ENCODE data around the gene RASSF4.

RASSF4 gene

DNA sequence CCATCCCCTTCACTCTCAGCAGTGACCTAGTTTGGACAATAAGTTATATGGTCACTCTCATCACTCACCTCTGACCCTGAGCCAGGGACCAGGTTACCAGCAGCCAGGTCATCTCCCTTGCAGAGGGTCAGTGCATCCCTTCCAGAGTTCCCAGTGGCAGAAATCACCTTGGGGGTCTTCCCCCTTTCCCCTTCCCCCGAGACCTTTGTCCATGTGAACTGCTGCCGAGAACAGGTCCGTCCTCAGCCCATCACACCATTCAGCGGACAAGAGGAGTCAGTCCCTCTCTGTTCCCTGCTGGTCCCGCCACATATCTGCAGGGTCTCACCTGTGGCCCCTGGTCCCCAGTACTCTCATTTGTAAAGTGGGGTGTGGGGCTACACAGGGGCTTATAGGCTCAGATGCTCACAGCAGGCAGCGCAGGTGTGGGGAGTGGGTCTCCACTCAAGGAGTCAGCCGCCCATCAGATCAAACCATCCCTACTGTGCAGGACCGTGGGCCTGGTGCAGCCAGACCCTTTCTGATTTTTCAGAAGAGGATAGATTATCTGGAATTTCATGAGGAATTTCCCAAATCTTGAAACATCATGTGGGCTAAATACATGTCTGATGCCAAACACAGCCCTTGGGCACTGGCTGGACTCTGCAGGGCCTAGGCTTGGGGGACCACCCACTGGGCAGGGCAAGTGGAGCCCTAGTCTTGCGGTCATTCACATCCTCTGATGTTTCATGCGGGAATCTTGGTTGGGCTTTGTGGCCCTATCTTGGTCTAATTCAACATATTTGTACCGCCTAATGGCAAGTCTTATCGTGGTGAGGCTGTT lies 12.5 kb downstream of the RASSF4 start:
- POLR2A ChIA-PET = no interaction called here
- CTCF ChIA-PET = interaction anchor here (1.2 to 2.6 kb wide), 4 partner anchors 8 to 107 kb away, joined by 3 to 24 read pairs (median 12); no protein-coding TSS in a partner anchor
- 98% methylated on average over 10 of the region's 12 CpGs for WGBS (ENCODE audit: insufficient coverage)
- Histone ChIP-seq H3K27ac (ENCODE audit: insufficient read depth in 1 of 2, low read depth in 1 of 2, low read length in 2 of 2, poor library complexity in 1 of 2, severe bottlenecking in 2 of 2) (no peak overlapping the region), H3K9me3 (ENCODE audit: control extremely low read depth in 1 of 5, control insufficient read depth in 4 of 5, insufficient read depth in 2 of 5, low read depth in 1 of 5, low read length in 4 of 5) (no peaks in the 10 kb centered on the region), H3K4me3 (ENCODE audit: control insufficient read depth in 1 of 7, extremely low read depth in 1 of 7, insufficient read depth in 4 of 7, low read depth in 2 of 7, low read length in 6 of 7) (no peak overlapping the region), H3K27me3 (replicated peaks in 2 of 5; ENCODE audit: control insufficient read depth in 4 of 5, insufficient read depth in 5 of 5, low read length in 4 of 5) (no peaks in the 10 kb centered on the region), H3K36me3 (ENCODE audit: control insufficient read depth in 4 of 4, insufficient read depth in 4 of 4, low read length in 3 of 4) (peaks cover 0 to 12% (median 0%) of the 10 kb centered on the region in 4 experiments), H3K4me1 (ENCODE audit: control extremely low read depth in 1 of 4, control insufficient read depth in 4 of 4, insufficient read depth in 4 of 4, low read length in 3 of 4) (peaks cover 25 to 63% (median 61%) of the 10 kb centered on the region in 4 experiments)
- no peak for DNase-seq

DNA sequence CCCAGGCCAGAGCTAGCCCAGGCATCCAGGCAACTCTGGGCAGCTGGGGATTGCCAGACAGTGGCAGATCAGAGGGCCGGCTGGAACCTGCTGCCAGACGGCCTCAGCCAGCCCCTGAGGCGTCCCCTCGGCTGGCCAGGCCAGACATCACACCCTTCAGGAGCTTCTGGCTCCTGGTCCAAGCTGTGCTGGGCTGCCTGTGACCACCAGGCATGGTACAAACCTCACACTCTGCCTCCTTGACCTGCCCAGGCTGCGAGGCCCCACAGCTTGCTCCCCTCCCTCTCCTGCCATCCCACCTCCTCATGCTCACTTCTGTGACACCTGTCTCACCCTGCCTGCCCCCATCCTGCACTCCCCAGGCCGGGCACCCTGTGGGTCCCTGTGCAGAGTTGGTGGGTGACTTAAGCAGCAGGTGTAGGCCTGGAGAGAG lies 13.3 kb downstream of the RASSF4 start:
- Histone ChIP-seq H3K36me3 (ENCODE audit: control insufficient read depth in 4 of 4, insufficient read depth in 4 of 4, low read length in 3 of 4) (peaks cover 0 to 19% (median 0%) of the 10 kb centered on the region in 4 experiments), H3K27me3 (replicated peaks in 2 of 5; ENCODE audit: control insufficient read depth in 4 of 5, insufficient read depth in 5 of 5, low read length in 4 of 5) (no peaks in the 10 kb centered on the region), H3K4me1 (ENCODE audit: control extremely low read depth in 1 of 4, control insufficient read depth in 4 of 4, insufficient read depth in 4 of 4, low read length in 3 of 4) (peaks cover 19 to 63% (median 61%) of the 10 kb centered on the region in 4 experiments), H3K27ac (ENCODE audit: insufficient read depth in 1 of 2, low read depth in 1 of 2, low read length in 2 of 2, poor library complexity in 1 of 2, severe bottlenecking in 2 of 2) (no peak overlapping the region), H3K9me3 (ENCODE audit: control extremely low read depth in 1 of 5, control insufficient read depth in 4 of 5, insufficient read depth in 2 of 5, low read depth in 1 of 5, low read length in 4 of 5) (no peaks in the 10 kb centered on the region), H3K4me3 (ENCODE audit: control insufficient read depth in 1 of 7, extremely low read depth in 1 of 7, insufficient read depth in 4 of 7, low read depth in 2 of 7, low read length in 6 of 7) (no peak overlapping the region)
- ChIA-PET POLR2A (interaction anchor here (0.8 kb wide), 1 partner anchor 13 kb away, joined by 3 read pairs; no protein-coding TSS in a partner anchor), CTCF (interaction anchor here (0.8 to 2.6 kb wide), 8 partner anchors 9 to 108 kb away, joined by 3 to 24 read pairs (median 4); no protein-coding TSS in a partner anchor)
- 100% methylated on average over 4 of the region's 6 CpGs for WGBS (ENCODE audit: insufficient coverage)
- no peak for DNase-seq

DNA sequence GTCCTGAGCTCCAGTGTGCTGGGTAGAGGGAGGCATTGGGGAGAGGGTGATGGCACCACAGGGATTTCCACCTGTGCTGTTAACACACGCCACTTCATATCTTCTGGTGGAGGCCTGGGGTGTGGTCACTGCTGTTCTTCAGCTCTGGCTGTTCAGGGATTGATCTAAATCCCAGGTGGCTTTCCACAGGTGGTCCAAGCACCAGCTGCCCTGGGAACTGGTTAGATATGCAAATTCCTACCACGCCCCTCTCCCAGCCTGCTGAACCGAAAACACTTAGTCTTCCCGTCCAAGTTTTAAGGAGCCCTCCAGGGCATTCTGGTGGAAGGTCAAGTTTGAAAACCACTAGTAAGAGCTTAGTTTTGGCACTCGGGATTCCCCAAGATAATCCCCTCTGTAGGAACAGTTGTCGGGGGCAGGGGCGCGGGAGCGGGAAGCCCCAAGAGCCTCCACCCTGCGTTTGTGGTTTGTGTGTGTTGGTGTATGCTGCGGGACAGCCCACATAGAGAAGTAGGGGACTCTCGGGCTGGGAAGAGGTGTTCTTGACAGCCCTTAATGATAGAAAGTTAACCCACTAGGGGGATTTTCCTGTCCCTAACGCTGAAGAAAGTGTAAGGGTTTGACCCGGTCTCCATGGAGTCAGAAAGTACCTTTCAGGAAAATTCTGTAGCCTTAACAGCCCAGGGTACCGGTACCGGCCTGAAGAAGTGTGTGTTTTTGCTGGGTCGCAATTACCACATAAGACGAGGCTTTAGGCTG lies 13.9 kb downstream of the RASSF4 start:
- ChIA-PET CTCF (interaction anchor here (0.8 to 2.6 kb wide), 10 partner anchors 9 to 108 kb away, joined by 3 to 24 read pairs (median 4); no protein-coding TSS in a partner anchor), POLR2A (interaction anchor here (0.8 kb wide), 1 partner anchor 13 kb away, joined by 3 read pairs; no protein-coding TSS in a partner anchor)
- no peak overlapping the region for H3K27ac ChIP-seq (ENCODE audit: insufficient read depth in 1 of 2, low read depth in 1 of 2, low read length in 2 of 2, poor library complexity in 1 of 2, severe bottlenecking in 2 of 2)
- H3K9me3 ChIP-seq (ENCODE audit: control extremely low read depth in 1 of 5, control insufficient read depth in 4 of 5, insufficient read depth in 2 of 5, low read depth in 1 of 5, low read length in 4 of 5) = no peaks in the 10 kb centered on the region
- 55% methylated on average over 15 of the region's 18 CpGs for WGBS (ENCODE audit: insufficient coverage)
- DNase-seq = peak in 2 of 3 donors; percentile 28 to 35
- peak overlapping the region in 1 of 7 experiments; percentile 73 for H3K4me3 ChIP-seq (ENCODE audit: control insufficient read depth in 1 of 7, extremely low read depth in 1 of 7, insufficient read depth in 4 of 7, low read depth in 2 of 7, low read length in 6 of 7)
- peaks cover 13 to 63% (median 59%) of the 10 kb centered on the region in 4 experiments for H3K4me1 ChIP-seq (ENCODE audit: control extremely low read depth in 1 of 4, control insufficient read depth in 4 of 4, insufficient read depth in 4 of 4, low read length in 3 of 4)
- H3K27me3 ChIP-seq (replicated peaks in 2 of 5; ENCODE audit: control insufficient read depth in 4 of 5, insufficient read depth in 5 of 5, low read length in 4 of 5) = no peaks in the 10 kb centered on the region
- peaks cover 0 to 19% (median 0%) of the 10 kb centered on the region in 4 experiments for H3K36me3 ChIP-seq (ENCODE audit: control insufficient read depth in 4 of 4, insufficient read depth in 4 of 4, low read length in 3 of 4)

DNA sequence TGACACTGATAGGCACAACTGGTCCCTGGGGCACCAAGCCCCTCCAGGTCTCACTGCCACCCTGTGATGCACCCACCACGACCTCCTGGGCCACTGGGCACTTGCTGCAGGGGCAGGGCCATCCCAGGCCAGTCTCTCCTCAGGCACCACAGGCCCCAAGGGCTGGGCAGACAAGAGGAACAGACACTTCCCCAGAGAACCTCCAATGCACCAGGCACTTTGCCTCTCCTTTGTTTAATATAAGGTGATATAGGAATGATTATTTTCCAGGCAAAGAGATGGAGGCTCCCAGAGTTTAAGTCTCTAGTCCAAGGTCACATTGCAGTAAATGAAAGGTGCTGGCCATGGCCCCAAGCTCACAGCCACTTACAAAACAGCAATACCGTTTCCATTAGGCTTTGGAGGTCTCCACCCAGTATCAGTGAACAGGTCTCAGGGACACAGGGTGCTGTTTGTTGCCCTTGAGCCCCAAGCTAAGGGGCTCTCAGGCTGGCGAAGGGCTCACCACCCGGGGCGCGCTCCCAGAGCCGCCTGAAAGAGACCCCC lies 14.6 kb downstream of the RASSF4 start:
- H3K4me1 ChIP-seq (ENCODE audit: control extremely low read depth in 1 of 4, control insufficient read depth in 4 of 4, insufficient read depth in 4 of 4, low read length in 3 of 4) = peaks cover 8 to 63% (median 59%) of the 10 kb centered on the region in 4 experiments

DNA sequence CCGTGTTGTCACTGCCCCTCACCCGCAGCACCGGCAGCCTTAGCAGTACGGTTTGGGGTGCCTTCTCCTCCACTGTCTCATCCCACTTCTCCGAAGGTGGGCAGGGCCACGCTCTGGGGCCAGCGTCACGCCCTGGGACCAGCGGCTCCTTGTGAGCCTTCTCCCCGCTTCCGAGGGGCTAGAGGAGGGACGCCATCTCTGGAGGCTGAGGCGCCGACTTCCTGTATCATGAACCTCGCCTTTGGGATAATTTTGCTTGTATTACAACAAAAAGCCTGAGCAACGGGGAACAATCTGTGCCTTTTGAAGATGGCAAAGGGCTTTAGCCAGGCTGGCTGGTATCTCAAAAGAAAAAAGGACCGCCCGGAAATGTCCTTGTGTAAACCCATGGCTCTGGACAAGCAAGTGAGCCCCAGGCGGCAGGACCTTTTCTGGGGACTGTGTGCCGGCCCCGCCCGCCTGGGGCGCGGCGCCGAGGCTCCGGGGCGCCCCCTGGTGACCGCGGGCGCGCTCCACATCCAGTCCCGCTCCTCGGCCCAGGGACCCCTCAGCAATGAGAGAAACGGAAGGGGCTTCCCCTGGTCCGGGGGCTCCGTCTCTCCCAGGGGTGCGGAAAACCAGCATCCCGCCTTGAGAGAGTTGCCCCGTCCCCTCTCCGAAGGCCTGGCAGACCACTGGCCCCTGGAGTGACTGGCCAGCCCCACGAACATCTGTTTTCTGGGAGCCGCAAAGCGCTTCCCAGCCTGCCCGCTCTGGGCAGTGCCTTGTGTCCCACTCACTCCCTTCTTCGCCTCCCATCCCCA lies 15.2 kb downstream of the RASSF4 start:
- Histone ChIP-seq H3K36me3 (ENCODE audit: control insufficient read depth in 4 of 4, insufficient read depth in 4 of 4, low read length in 3 of 4) (peaks cover 0 to 19% (median 0%) of the 10 kb centered on the region in 4 experiments), H3K9me3 (ENCODE audit: control extremely low read depth in 1 of 5, control insufficient read depth in 4 of 5, insufficient read depth in 2 of 5, low read depth in 1 of 5, low read length in 4 of 5) (no peaks in the 10 kb centered on the region), H3K4me1 (ENCODE audit: control extremely low read depth in 1 of 4, control insufficient read depth in 4 of 4, insufficient read depth in 4 of 4, low read length in 3 of 4) (peaks cover 4 to 67% (median 61%) of the 10 kb centered on the region in 4 experiments), H3K4me3 (ENCODE audit: control insufficient read depth in 1 of 7, extremely low read depth in 1 of 7, insufficient read depth in 4 of 7, low read depth in 2 of 7, low read length in 6 of 7) (peak overlapping the region in 5 of 7 experiments; percentile 49 to 73 (median 59)), H3K27me3 (replicated peaks in 2 of 5; ENCODE audit: control insufficient read depth in 4 of 5, insufficient read depth in 5 of 5, low read length in 4 of 5) (no peaks in the 10 kb centered on the region), H3K27ac (ENCODE audit: insufficient read depth in 1 of 2, low read depth in 1 of 2, low read length in 2 of 2, poor library complexity in 1 of 2, severe bottlenecking in 2 of 2) (no peak overlapping the region)
- ChIA-PET CTCF (interaction anchor here (0.8 to 2.6 kb wide), 12 partner anchors 8 to 42 kb away, joined by 3 to 29 read pairs (median 8); no protein-coding TSS in a partner anchor), POLR2A (interaction anchor here (1.2 kb wide), 1 partner anchor 37 kb away, joined by 3 read pairs; no protein-coding TSS in a partner anchor)
- DNase-seq = peak in 2 of 3 donors; percentile 61 to 62
- WGBS (ENCODE audit: insufficient coverage) = 8% methylated on average over 20 of the region's 46 CpGs

More for the DNA sequence above, 14.6 kb downstream of the RASSF4 start:
- 56% methylated on average over 3 of the region's 7 CpGs for WGBS (ENCODE audit: insufficient coverage)
- POLR2A ChIA-PET = no interaction called here
- CTCF ChIA-PET = interaction anchor here (0.8 to 2.6 kb wide), 5 partner anchors 10 to 43 kb away, joined by 3 to 24 read pairs (median 4); no protein-coding TSS in a partner anchor
- no peak for DNase-seq
- H3K9me3 ChIP-seq (ENCODE audit: control extremely low read depth in 1 of 5, control insufficient read depth in 4 of 5, insufficient read depth in 2 of 5, low read depth in 1 of 5, low read length in 4 of 5) = no peaks in the 10 kb centered on the region
- H3K27me3 ChIP-seq (replicated peaks in 2 of 5; ENCODE audit: control insufficient read depth in 4 of 5, insufficient read depth in 5 of 5, low read length in 4 of 5) = no peaks in the 10 kb centered on the region
- H3K36me3 ChIP-seq (ENCODE audit: control insufficient read depth in 4 of 4, insufficient read depth in 4 of 4, low read length in 3 of 4) = peaks cover 0 to 19% (median 0%) of the 10 kb centered on the region in 4 experiments
- H3K27ac ChIP-seq (ENCODE audit: insufficient read depth in 1 of 2, low read depth in 1 of 2, low read length in 2 of 2, poor library complexity in 1 of 2, severe bottlenecking in 2 of 2) = no peak overlapping the region
- peak overlapping the region in 4 of 7 experiments; percentile 49 to 73 (median 64) for H3K4me3 ChIP-seq (ENCODE audit: control insufficient read depth in 1 of 7, extremely low read depth in 1 of 7, insufficient read depth in 4 of 7, low read depth in 2 of 7, low read length in 6 of 7)
